ENCODE results near the gene SPSB1.

Gene SPSB1

DNA sequence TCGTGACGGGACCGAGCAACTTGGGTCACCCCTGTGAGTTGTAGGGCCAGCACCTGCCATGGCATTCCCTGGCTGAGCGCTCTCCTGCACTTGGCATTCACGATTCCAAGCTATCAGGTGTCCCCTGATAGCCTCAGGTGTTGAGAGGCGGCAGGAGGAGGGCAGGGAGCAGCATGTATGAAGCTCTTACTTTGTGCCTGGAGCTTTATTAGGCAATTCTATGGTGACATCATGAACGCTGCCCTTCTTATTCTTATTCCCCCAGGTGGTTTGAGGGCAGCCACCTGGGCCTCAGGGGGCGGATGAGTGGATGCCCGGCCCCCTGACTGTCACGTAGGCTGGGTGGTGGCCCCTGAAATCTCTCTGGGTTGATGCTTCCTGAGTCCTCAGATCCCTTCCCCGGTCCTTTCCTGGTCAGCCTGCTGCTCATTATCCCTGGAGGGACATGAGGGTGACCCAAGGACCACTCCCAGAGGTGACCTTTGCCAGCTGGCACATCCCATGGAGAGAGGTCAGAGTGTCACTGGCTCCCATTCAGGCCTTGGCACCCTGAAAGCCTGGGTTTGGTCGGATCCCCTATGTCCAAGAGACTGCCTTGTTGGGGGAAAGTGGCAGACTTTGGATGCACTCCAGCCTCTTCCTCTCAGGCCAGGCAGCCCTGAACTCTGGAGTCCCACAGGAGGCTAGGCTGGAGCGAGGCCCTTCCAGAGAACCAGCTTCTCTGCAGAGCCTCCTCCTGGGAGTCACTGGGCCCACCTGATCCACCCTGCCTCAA is 51.9 kb downstream of the SPSB1 start:
- DNase-seq (ENCODE audit: low read depth in 2 of 2): no peak

DNA sequence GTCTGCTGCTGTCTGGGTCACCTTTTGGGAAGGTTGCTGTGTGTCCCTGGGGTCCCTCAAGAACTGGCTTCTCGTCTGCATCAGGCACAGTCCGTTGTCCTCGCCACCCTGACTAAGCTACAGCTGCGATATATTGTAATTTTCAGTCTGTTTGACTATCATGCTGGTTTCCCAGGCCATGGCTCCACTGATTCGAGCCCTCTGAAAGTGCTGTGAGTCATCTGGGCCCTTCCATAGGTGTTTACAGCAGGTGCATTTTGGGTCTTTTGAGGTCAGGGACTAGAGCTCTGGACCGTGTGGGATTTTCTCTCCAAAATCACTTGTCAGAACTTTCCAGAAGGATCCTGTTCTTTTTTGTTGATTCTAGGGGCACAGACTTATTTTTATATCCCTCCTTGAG is 52.8 kb downstream of the SPSB1 start:
- no peak for DNase-seq (ENCODE audit: low read depth in 2 of 2)

GRCh38 chr1:9345922-9346321 is 53.2 kb downstream of the SPSB1 start:
- DNase-seq (ENCODE audit: low read depth in 2 of 2): no peak

- DNase-seq (ENCODE audit: low read depth in 2 of 2): no peak
Observed at GRCh38 chr1:9346566-9346965, 53.9 kb downstream of the SPSB1 start.

GRCh38 chr1:9347095-9347850 is 54.6 kb downstream of the SPSB1 start:
- no peak for DNase-seq (ENCODE audit: low read depth in 2 of 2)

- no peak for DNase-seq (ENCODE audit: low read depth in 2 of 2)
Observed at GRCh38 chr1:9349331-9349851, 56.7 kb downstream of the SPSB1 start.

GRCh38 chr1:9350013-9350908 is 57.6 kb downstream of the SPSB1 start:
- no peak for DNase-seq (ENCODE audit: low read depth in 2 of 2)

GRCh38 chr1:9350960-9351359 is 58.3 kb downstream of the SPSB1 start:
- DNase-seq (ENCODE audit: low read depth in 2 of 2): no peak

- no peak for DNase-seq (ENCODE audit: low read depth in 2 of 2)
Observed at GRCh38 chr1:9351654-9352271, 59.1 kb downstream of the SPSB1 start.

GRCh38 chr1:9352377-9353134 is 59.9 kb downstream of the SPSB1 start:
- no peak for DNase-seq (ENCODE audit: low read depth in 2 of 2)

DNA sequence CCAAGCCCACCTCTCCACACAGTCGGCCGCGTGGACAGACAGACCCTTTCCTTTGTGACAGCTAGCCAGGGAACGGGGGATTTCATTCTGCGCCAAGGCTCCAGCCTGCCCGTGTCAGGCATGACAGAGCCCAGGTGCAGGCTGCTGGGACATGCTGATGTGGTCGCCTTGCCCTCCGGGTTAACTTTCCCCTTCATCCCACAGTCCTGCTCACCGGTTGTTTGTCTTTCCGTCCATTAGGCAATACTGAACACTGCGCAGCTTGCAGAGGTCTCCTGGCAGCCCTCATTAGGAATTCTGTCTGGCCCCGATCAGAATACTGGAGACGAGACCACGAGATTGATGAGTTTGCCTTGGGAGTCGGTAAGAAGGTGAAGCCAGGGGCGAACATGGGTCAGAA is 62.8 kb downstream of the SPSB1 start:
- no peak for DNase-seq (ENCODE audit: low read depth in 2 of 2)

DNA sequence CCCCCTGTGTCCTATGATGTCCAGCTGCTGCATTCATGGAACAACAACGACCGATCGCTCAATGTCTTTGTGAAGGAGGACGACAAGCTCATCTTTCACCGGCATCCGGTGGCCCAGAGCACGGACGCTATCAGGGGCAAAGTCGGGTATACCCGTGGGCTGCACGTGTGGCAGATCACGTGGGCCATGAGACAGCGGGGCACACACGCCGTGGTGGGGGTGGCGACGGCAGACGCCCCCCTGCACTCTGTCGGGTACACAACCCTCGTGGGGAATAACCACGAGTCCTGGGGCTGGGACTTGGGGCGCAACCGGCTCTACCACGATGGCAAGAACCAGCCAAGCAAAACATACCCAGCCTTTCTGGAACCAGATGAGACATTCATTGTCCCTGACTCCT is 63.3 kb downstream of the SPSB1 start:
- DNase-seq (ENCODE audit: low read depth in 2 of 2): no peak

GRCh38 chr1:9356829-9357466 is 64.3 kb downstream of the SPSB1 start:
- no peak for DNase-seq (ENCODE audit: low read depth in 2 of 2)

- no peak for DNase-seq (ENCODE audit: low read depth in 2 of 2)
Observed at GRCh38 chr1:9357958-9358357, 65.3 kb downstream of the SPSB1 start.

GRCh38 chr1:9360371-9361064 is 67.8 kb downstream of the SPSB1 start:
- DNase-seq (ENCODE audit: low read depth in 2 of 2): no peak

- no peak for DNase-seq (ENCODE audit: low read depth in 2 of 2)
Observed at GRCh38 chr1:9361630-9362260, 69.1 kb downstream of the SPSB1 start.

- no peak for DNase-seq (ENCODE audit: low read depth in 2 of 2)
Observed at GRCh38 chr1:9362488-9362887, 69.8 kb downstream of the SPSB1 start.

GRCh38 chr1:9363061-9363471 is 70.4 kb downstream of the SPSB1 start:
- DNase-seq (ENCODE audit: low read depth in 2 of 2): no peak

GRCh38 chr1:9366298-9366697 is 73.6 kb downstream of the SPSB1 start:
- no peak for DNase-seq (ENCODE audit: low read depth in 2 of 2)
